Loucy (cell line): Measurements from ENCODE around the gene CNDP1.

Experiments
- H2AFZ ChIP-seq: fragments of 200-600 bp; sonication (generic); 2 replicates; pipeline ENCODE4 v1.6.0; 2016; ENCODE audit warnings: antibody characterized with exemption, mild to moderate bottlenecking, low read length, moderate library complexity
- H3F3A ChIP-seq: fragments of 200-600 bp; 2 replicates; pipeline ENCODE4 v1.6.0; 2016; ENCODE audit warnings: antibody characterized with exemption, low read depth, mild to moderate bottlenecking
- H3K27me3 ChIP-seq: fragments of 200-600 bp; sonication (generic); 2 replicates; pipeline ENCODE4 v1.6.1; 2014; ENCODE audit warnings: low read length, mild to moderate bottlenecking; ENCODE audit not compliant: insufficient read depth, poor library complexity, severe bottlenecking
- H3K36me3 ChIP-seq: fragments of 200-600 bp; sonication (generic); 2 replicates; pipeline ENCODE4 v1.6.1; 2016; ENCODE audit warnings: low read length; ENCODE audit not compliant: insufficient read depth
- H3K4me1 ChIP-seq: fragments of 200-600 bp; sonication (generic); 2 replicates; pipeline ENCODE4 v1.5.1; 2014; ENCODE audit warnings: low read length, mild to moderate bottlenecking; ENCODE audit not compliant: insufficient read depth, poor library complexity, severe bottlenecking
- H3K4me2 ChIP-seq: fragments of 200-600 bp; sonication (generic); 2 replicates; pipeline ENCODE4 v1.6.0; 2014; ENCODE audit warnings: antibody characterized with exemption, low read length, low read depth, mild to moderate bottlenecking; ENCODE audit not compliant: poor library complexity, severe bottlenecking
- H3K4me3 ChIP-seq: fragments of 200-600 bp; sonication (generic); 2 replicates; pipeline ENCODE4 v1.5.1; 2014; ENCODE audit warnings: low read length, mild to moderate bottlenecking, mixed read lengths; ENCODE audit not compliant: poor library complexity, severe bottlenecking
- H3K79me2 ChIP-seq: fragments of 200-600 bp; sonication (generic); 2 replicates; pipeline ENCODE4 v1.6.1; 2014; ENCODE audit warnings: low read length; ENCODE audit not compliant: insufficient read depth
- H3K9ac ChIP-seq: fragments of 200-600 bp; sonication (generic); 2 replicates; pipeline ENCODE4 v1.6.0; 2014; ENCODE audit warnings: mild to moderate bottlenecking, low read depth, low read length, moderate library complexity; ENCODE audit not compliant: poor library complexity, severe bottlenecking
- H3K9me2 ChIP-seq: fragments of 200-600 bp; sonication (generic); replicated peaks from 2 replicates; pipeline ENCODE4 v1.6.1; 2016; ENCODE audit warnings: low read depth, low read length, mixed read lengths
- H3K9me3 ChIP-seq: fragments of 200-600 bp; sonication (generic); 2 replicates; pipeline ENCODE4 v1.6.1; 2014; ENCODE audit warnings: mild to moderate bottlenecking, antibody characterized with exemption, low read length, low read depth; ENCODE audit not compliant: insufficient read depth
- H4K20me1 ChIP-seq: fragments of 200-600 bp; sonication (generic); 2 replicates; pipeline ENCODE4 v1.6.0; 2014; ENCODE audit warnings: antibody characterized with exemption, low read length, mild to moderate bottlenecking; ENCODE audit not compliant: insufficient read depth, poor library complexity, severe bottlenecking
- EZH2phosphoT487 ChIP-seq: fragments of 200-600 bp; IDR thresholded peaks from 2 replicates; pipeline ENCODE4 v1.6.1; 2018; ENCODE audit warnings: antibody characterized with exemption, mild to moderate bottlenecking, moderate library complexity, borderline replicate concordance
- TF ChIP-seq, protein P1 (sequence below): fragments of 200-600 bp; sonication (generic); conservative IDR thresholded peaks from 2 replicates; pipeline ENCODE4 v1.5.1; 2014; ENCODE audit warnings: mild to moderate bottlenecking, antibody characterized with exemption, low read length

CNDP1 gene

DNA sequence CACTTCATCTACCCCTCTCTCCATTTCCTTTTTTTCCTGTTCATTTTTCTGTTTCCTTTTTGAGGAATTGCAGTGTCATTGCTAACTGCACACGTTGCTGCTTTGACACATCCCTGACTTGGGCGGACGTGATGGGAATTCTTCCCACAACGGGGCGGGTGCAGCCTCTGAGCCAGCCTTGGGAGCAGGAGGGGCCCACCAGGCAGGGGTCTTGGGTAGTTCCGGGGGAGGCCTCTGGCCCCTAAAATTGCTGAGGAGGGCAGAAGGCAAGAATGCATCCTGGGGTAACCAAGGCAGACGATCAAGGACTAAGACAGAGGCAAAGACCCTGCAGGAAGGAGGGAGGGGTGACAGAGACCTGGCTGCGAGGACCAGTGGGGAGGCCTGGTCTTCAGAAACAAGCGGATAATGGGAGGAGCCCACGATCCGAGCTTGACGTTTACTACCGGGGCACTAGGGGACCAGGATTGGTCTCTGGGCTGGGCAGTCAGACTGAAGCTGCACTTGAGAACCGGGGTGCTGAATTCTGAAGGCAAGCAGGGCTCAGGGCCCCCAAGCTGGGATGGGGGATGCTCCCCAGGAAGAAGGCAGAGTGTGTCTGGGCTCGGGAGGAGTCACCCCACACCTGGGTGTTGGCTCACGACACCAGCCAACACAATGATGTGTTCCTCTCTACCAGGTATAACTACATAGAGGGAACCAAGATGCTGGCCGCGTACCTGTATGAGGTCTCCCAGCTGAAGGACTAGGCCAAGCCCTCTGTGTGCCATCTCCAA, 14.8 kb upstream of the CNDP1 start:
- Histone ChIP-seq H3K9me2 (no peaks in the 10 kb centered on the region), H3K4me3 (no peak overlapping the region), H3K4me1 (no peaks in the 10 kb centered on the region), H2AFZ (no peak overlapping the region), H3K4me2 (no peak overlapping the region), H3K9ac (no peak overlapping the region), H3F3A (no peaks in the 10 kb centered on the region), H3K79me2 (no peaks in the 10 kb centered on the region), H3K9me3 (no peaks in the 10 kb centered on the region), H4K20me1 (no peaks in the 10 kb centered on the region), H3K27me3 (no peaks in the 10 kb centered on the region), H3K36me3 (peaks cover 45% of the 10 kb centered on the region; the same call in 1 of the 2 replicates)
- TF ChIP-seq EZH2phosphoT487: no peak
- TF ChIP-seq, protein P1, sequence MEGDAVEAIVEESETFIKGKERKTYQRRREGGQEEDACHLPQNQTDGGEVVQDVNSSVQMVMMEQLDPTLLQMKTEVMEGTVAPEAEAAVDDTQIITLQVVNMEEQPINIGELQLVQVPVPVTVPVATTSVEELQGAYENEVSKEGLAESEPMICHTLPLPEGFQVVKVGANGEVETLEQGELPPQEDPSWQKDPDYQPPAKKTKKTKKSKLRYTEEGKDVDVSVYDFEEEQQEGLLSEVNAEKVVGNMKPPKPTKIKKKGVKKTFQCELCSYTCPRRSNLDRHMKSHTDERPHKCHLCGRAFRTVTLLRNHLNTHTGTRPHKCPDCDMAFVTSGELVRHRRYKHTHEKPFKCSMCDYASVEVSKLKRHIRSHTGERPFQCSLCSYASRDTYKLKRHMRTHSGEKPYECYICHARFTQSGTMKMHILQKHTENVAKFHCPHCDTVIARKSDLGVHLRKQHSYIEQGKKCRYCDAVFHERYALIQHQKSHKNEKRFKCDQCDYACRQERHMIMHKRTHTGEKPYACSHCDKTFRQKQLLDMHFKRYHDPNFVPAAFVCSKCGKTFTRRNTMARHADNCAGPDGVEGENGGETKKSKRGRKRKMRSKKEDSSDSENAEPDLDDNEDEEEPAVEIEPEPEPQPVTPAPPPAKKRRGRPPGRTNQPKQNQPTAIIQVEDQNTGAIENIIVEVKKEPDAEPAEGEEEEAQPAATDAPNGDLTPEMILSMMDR: no peak

DNA sequence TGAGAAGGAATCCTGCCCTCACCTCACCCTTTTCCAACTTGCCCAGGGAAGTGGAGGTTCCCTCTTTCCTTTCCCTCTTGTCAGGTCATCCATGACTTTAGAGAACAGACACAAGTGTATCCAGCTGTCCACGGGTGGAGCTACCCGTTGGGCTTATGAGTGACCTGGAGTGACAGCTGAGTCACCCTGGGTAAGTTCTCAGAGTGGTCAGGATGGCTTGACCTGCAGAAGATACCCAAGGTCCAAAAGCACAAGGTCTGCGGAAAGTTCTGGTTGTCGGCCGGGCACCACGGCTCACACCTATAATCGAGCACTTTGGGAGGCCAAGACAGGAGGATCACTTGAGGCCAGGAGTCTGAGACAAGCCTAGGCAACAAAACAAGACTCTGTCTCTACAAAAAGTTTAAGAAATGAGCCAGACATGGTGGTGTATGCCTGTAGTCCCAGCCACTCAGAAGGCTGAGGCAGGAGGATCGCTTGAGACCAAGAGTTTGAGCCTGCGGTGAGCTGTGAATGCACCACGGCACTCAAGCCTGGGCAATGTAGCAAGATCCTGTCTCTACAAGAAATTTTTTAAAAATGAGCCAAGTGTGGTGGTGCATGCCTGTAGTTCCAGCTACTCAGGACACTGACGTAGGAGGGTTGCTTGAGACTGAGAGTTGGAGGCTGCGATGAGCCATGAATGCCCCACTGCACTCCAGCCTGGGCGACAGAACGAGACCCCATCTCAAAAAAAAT, 14.0 kb upstream of the CNDP1 start:
- no peak for TF ChIP-seq EZH2phosphoT487
- TF ChIP-seq, protein P1: no peak
- no peaks in the 10 kb centered on the region for H4K20me1 ChIP-seq
- peaks cover 41% of the 10 kb centered on the region; the same call in 1 of the 2 replicates for H3K36me3 ChIP-seq
- H2AFZ ChIP-seq: no peak overlapping the region
- H3K4me1 ChIP-seq: no peaks in the 10 kb centered on the region
- H3F3A ChIP-seq: no peaks in the 10 kb centered on the region
- H3K79me2 ChIP-seq: no peaks in the 10 kb centered on the region
- H3K4me2 ChIP-seq: no peak overlapping the region
- no peak overlapping the region for H3K9ac ChIP-seq
- no peaks in the 10 kb centered on the region for H3K27me3 ChIP-seq
- H3K9me3 ChIP-seq: no peaks in the 10 kb centered on the region
- H3K9me2 ChIP-seq: no peaks in the 10 kb centered on the region
- H3K4me3 ChIP-seq: no peak overlapping the region

DNA sequence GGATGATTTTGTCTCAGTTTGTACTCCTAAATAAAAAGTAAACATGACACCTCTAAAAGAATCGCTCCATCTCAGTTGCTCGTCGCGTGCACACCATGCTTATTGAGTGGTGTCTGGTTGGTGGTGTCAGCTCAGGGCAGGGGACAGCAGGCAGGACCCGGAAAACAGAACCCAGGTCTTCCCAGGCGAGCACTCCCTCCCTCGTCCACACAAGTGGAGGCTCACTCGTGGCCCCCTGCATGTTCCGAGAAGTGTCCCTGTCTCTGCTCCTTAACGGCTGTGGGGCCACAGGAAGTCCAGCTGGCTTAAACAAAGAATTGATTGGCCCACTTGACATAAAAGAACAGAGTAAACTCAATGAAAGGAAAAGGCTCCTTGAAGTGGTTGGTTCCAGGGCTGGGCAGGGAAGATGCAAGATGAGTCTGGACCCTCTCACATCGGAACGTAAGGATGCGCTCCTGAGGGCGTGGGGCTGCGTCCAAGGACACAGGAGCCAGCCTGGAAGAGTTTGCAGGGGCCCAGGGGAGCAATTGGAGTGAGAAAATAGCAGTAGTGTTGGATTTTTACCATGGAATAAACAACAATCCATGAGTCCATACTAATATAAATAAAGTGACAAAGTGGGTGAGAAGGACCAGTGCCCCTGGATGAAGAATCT, 13.1 kb upstream of the CNDP1 start:
- Histone ChIP-seq H3K9me2 (no peaks in the 10 kb centered on the region), H3K9ac (no peak overlapping the region), H3K4me2 (no peak overlapping the region), H3K79me2 (no peaks in the 10 kb centered on the region), H3K4me1 (no peaks in the 10 kb centered on the region), H3K4me3 (no peak overlapping the region), H3K9me3 (no peaks in the 10 kb centered on the region), H2AFZ (no peak overlapping the region), H3F3A (no peaks in the 10 kb centered on the region), H3K27me3 (no peaks in the 10 kb centered on the region), H3K36me3 (peaks cover 34% of the 10 kb centered on the region; the same call in 1 of the 2 replicates), H4K20me1 (no peaks in the 10 kb centered on the region)
- TF ChIP-seq, protein P1: no peak
- no peak for TF ChIP-seq EZH2phosphoT487
